ENCODE results near the gene SMIM45. TPM values are rescaled to one million over a fixed set of nuclear protein-coding genes. Genes with fewer than 3 reads are reported as not detected.

Gene SMIM45

DNA sequence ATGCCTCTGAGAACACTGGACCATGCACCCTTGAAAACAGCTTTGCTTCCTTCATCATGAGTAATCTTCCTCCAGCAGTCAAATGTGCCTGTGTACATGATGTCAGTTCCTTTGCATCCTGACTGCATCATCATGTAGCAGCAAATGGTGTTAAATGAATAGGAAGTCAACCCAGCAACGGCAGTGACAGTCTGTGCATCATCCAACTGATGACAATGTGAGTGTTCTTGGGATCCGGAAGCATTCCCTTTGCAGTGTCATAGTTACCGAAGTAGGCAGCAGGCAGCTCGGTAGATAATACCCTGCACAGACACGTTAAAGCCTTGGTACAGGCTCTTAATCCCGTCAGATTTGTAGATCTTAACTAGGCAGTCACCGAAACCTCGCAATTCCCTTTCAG, 49.2 kb downstream of the SMIM45 start:
- DNase-seq (ENCODE audit: low read depth in 4 of 6, low spot score in 6 of 6), result no peak
- WGBS (ENCODE audit: insufficient coverage), result 69% methylated on average over 8 of the region's 8 CpGs

DNA sequence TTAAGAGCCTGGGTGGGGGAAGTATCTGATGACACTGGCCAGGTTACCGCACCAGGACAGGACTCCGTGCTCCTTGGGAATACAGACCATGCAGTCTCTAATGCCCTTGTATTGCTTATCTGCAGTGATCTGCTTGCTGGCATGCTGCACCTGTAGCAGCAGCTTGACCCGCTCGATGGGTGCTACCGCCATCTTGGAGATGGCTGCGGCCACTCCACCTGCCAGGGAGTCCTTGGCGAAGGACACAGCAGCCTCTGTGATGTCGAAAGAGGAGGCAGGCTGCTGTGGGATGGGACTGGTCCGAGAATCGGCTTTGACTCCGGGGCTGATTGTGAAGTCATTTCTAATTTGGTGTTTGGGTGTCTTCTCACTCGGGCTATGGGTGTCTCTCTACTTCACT, 49.8 kb downstream of the SMIM45 start:
- no peaks in the 10 kb centered on the region for H3K27me3 ChIP-seq (ENCODE audit: control insufficient read depth, insufficient read depth, low read length)
- H3K27ac ChIP-seq (ENCODE audit: low read depth, low read length), result no peak overlapping the region
- 97% methylated on average over 11 of the region's 12 CpGs for WGBS (ENCODE audit: insufficient coverage)
- no peak for DNase-seq (ENCODE audit: low read depth in 4 of 6, low spot score in 6 of 6)
- H3K9me3 ChIP-seq (ENCODE audit: control insufficient read depth, insufficient read depth, low read length), result no peaks in the 10 kb centered on the region
- peaks cover 18% of the 10 kb centered on the region for H3K4me1 ChIP-seq (ENCODE audit: control insufficient read depth, insufficient read depth, low read length)
- H3K4me3 ChIP-seq (ENCODE audit: low read depth, low read length), result no peak overlapping the region
- H3K36me3 ChIP-seq (ENCODE audit: control insufficient read depth, insufficient read depth, low read length), result peaks cover 4% of the 10 kb centered on the region

More for the DNA sequence above, 49.2 kb downstream of the SMIM45 start:
- Histone ChIP-seq H3K9me3 (ENCODE audit: control insufficient read depth, insufficient read depth, low read length) (no peaks in the 10 kb centered on the region), H3K4me3 (ENCODE audit: low read depth, low read length) (no peak overlapping the region), H3K27me3 (ENCODE audit: control insufficient read depth, insufficient read depth, low read length) (no peaks in the 10 kb centered on the region), H3K4me1 (ENCODE audit: control insufficient read depth, insufficient read depth, low read length) (peaks cover 18% of the 10 kb centered on the region), H3K36me3 (ENCODE audit: control insufficient read depth, insufficient read depth, low read length) (peaks cover 7% of the 10 kb centered on the region), H3K27ac (ENCODE audit: low read depth, low read length) (no peak overlapping the region)

DNA sequence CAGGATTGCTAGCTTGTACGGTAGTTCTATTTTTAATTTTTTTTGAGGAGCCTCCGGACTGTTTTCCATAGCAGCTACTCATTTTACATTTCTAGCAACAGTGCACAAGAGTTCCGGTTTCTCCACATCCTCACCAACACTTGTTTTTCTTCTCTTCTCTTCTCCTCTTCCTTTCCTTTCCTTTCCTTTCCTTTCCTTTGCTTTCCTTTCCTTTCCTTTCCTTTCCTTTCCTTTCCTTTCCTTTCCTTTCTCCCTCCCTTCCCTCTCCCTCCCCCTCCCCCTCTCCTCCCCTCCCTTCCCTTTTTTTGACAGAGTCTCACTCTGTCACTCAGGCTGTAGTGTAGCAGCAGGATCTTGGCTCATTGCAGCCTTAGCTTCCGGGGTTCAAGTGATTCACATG, 56.0 kb downstream of the SMIM45 start:
- DNase-seq (ENCODE audit: low read depth in 4 of 6, low spot score in 6 of 6), result no peak
- WGBS (ENCODE audit: insufficient coverage), result 85% methylated on average over 3 of the region's 4 CpGs
- Histone ChIP-seq H3K9me3 (ENCODE audit: control insufficient read depth, insufficient read depth, low read length) (peaks cover 8% of the 10 kb centered on the region), H3K4me1 (ENCODE audit: control insufficient read depth, insufficient read depth, low read length) (no peaks in the 10 kb centered on the region), H3K27me3 (ENCODE audit: control insufficient read depth, insufficient read depth, low read length) (no peaks in the 10 kb centered on the region), H3K27ac (ENCODE audit: low read depth, low read length) (no peak overlapping the region), H3K4me3 (ENCODE audit: low read depth, low read length) (no peak overlapping the region), H3K36me3 (ENCODE audit: control insufficient read depth, insufficient read depth, low read length) (no peaks in the 10 kb centered on the region)

Other genes with a start within 250 kb of the SMIM45 start
- 10 to 100 TPM; 10.0 to 12.6 TPM for gene CCDC134, start 151.5 kb upstream of the SMIM45 start, total RNA-seq
- 1 to 10 TPM; 5.8 to 6.5 TPM for gene CCDC134, start 151.5 kb upstream of the SMIM45 start, polyA plus RNA-seq (ENCODE audit: insufficient read length in 2 of 2)
- 10 to 100 TPM; 60.2 to 68.1 TPM for gene SREBF2, start 119.0 kb upstream of the SMIM45 start, total RNA-seq
- 100 to 1,000 TPM; 170 to 176 TPM for gene SREBF2, start 119.0 kb upstream of the SMIM45 start, polyA plus RNA-seq (ENCODE audit: insufficient read length in 2 of 2)
- under 1 TPM; 0.40 to 0.61 TPM for gene SHISA8, start 37.1 kb upstream of the SMIM45 start, total RNA-seq
- gene SHISA8, start 37.1 kb upstream of the SMIM45 start, polyA plus RNA-seq (ENCODE audit: insufficient read length in 2 of 2), result 1 to 10 TPM; 3.0 to 5.2 TPM
- gene TNFRSF13C, start 25.3 kb upstream of the SMIM45 start, total RNA-seq, result 1 to 10 TPM in 1 of 2 donors, under 1 TPM in 1; 0.79 to 1.1 TPM
- gene TNFRSF13C, start 25.3 kb upstream of the SMIM45 start, polyA plus RNA-seq (ENCODE audit: insufficient read length in 2 of 2), result 1 to 10 TPM; 2.3 to 2.9 TPM
- gene CENPM, start 5.0 kb upstream of the SMIM45 start, total RNA-seq, result 1 to 10 TPM; 5.2 to 9.0 TPM
- 10 to 100 TPM; 12.2 to 13.0 TPM for gene CENPM, start 5.0 kb upstream of the SMIM45 start, polyA plus RNA-seq (ENCODE audit: insufficient read length in 2 of 2)
- 10 to 100 TPM; 86.9 to 89.2 TPM for gene SEPTIN3, start 17.3 kb downstream of the SMIM45 start, total RNA-seq
- 100 to 1,000 TPM; 398 to 423 TPM for gene SEPTIN3, start 17.3 kb downstream of the SMIM45 start, polyA plus RNA-seq (ENCODE audit: insufficient read length in 2 of 2)
- gene WBP2NL, start 46.6 kb downstream of the SMIM45 start, total RNA-seq, result 1 to 10 TPM; 2.4 to 4.7 TPM
- 1 to 10 TPM; 2.7 to 6.2 TPM for gene WBP2NL, start 46.6 kb downstream of the SMIM45 start, polyA plus RNA-seq (ENCODE audit: insufficient read length in 2 of 2)
- gene NAGA, start 118.7 kb downstream of the SMIM45 start, total RNA-seq, result 10 to 100 TPM; 27.1 to 35.7 TPM
- 10 to 100 TPM; 18.9 to 19.9 TPM for gene NAGA, start 118.7 kb downstream of the SMIM45 start, polyA plus RNA-seq (ENCODE audit: insufficient read length in 2 of 2)
- 10 to 100 TPM in 1 of 2 donors, 1 to 10 TPM in 1; 6.9 to 18.0 TPM for gene PHETA2, start 122.1 kb downstream of the SMIM45 start, total RNA-seq
- gene PHETA2, start 122.1 kb downstream of the SMIM45 start, polyA plus RNA-seq (ENCODE audit: insufficient read length in 2 of 2), result 1 to 10 TPM; 3.4 to 6.5 TPM
- gene SMDT1, start 127.5 kb downstream of the SMIM45 start, total RNA-seq, result 10 to 100 TPM; 22.6 to 31.8 TPM
- gene SMDT1, start 127.5 kb downstream of the SMIM45 start, polyA plus RNA-seq (ENCODE audit: insufficient read length in 2 of 2), result 100 to 1,000 TPM; 122 to 132 TPM
- gene NDUFA6, start 138.6 kb downstream of the SMIM45 start, total RNA-seq, result 100 to 1,000 TPM in 1 of 2 donors, 10 to 100 TPM in 1; 62.3 to 125 TPM
- 100 to 1,000 TPM in 1 of 2 donors, 10 to 100 TPM in 1; 96.1 to 125 TPM for gene NDUFA6, start 138.6 kb downstream of the SMIM45 start, polyA plus RNA-seq (ENCODE audit: insufficient read length in 2 of 2)
- gene CYP2D6, start 178.7 kb downstream of the SMIM45 start, total RNA-seq, result 1 to 10 TPM in 1 of 2 donors, under 1 TPM in 1; 0.79 to 2.1 TPM
- gene CYP2D6, start 178.7 kb downstream of the SMIM45 start, polyA plus RNA-seq (ENCODE audit: insufficient read length in 2 of 2), result 1 to 10 TPM; 4.6 to 9.9 TPM

Data from spinal cord (tissue), 10 donors.